Renal cortical epithelial cell (primary cell): ENCODE results near the gene PLCH1. TPM values are rescaled to one million over a fixed set of nuclear protein-coding genes. Genes with fewer than 3 reads are reported as not detected.

Experiments
- DNase-seq: peaks from one replicate; pipeline ENCODE4 v3.0.0-alpha.2; 2011; ENCODE audit warnings: low read depth
- total RNA-seq: library from RNA; depleted of rRNA; stranded (reverse); fragments of >200 nt; gene quantifications from 2 replicates; pipeline ENCODE4 v1.2.3, GENCODE V29; 2014

PLCH1 gene
- total RNA-seq, 1 donor from 2014 or later: 2.8 TPM

GRCh38 chr3:155746703-155747102, 1.8 kb upstream of the PLCH1 start:
- DNase-seq: no peak

- DNase-seq: peak; percentile 75
These were observed 1.1 kb upstream of the PLCH1 start for GRCh38 chr3:155745795-155746550.

GRCh38 chr3:155744010-155744625, 753 bp downstream of the PLCH1 start:
- peak; percentile 47 for DNase-seq

GRCh38 chr3:155743606-155744005, 1.3 kb downstream of the PLCH1 start:
- no peak for DNase-seq

- DNase-seq: no peak
These were observed 2.4 kb downstream of the PLCH1 start for GRCh38 chr3:155742349-155742965.

GRCh38 chr3:155741603-155742002, 3.3 kb downstream of the PLCH1 start:
- peak; percentile 61 for DNase-seq

GRCh38 chr3:155741101-155741500, 3.8 kb downstream of the PLCH1 start:
- DNase-seq: peak; percentile 38

GRCh38 chr3:155739154-155739553, 5.7 kb downstream of the PLCH1 start:
- DNase-seq: peak; percentile 41

GRCh38 chr3:155738580-155739076, 6.2 kb downstream of the PLCH1 start:
- DNase-seq: no peak

- peak; percentile 99 for DNase-seq
These were observed 6.9 kb downstream of the PLCH1 start for GRCh38 chr3:155737844-155738460.

GRCh38 chr3:155736381-155736780, 8.5 kb downstream of the PLCH1 start:
- DNase-seq: no peak

GRCh38 chr3:155730843-155731242, 14.0 kb downstream of the PLCH1 start:
- DNase-seq: no peak

GRCh38 chr3:155727836-155728235, 17.0 kb downstream of the PLCH1 start:
- DNase-seq: no peak

GRCh38 chr3:155714295-155714718, 30.6 kb downstream of the PLCH1 start:
- DNase-seq: no peak

- no peak for DNase-seq
These were observed 32.9 kb downstream of the PLCH1 start for GRCh38 chr3:155712008-155712407.

GRCh38 chr3:155704771-155705559, 39.9 kb downstream of the PLCH1 start:
- no peak for DNase-seq

GRCh38 chr3:155704061-155704460, 40.8 kb downstream of the PLCH1 start:
- peak; percentile 41 for DNase-seq

GRCh38 chr3:155702745-155703591, 41.9 kb downstream of the PLCH1 start:
- no peak for DNase-seq

- peak; percentile 77 for DNase-seq
These were observed 42.9 kb downstream of the PLCH1 start for GRCh38 chr3:155701882-155702465.

GRCh38 chr3:155697542-155697941, 47.3 kb downstream of the PLCH1 start:
- DNase-seq: no peak
